Glutamatergic neuron (in vitro differentiated cells): Measurements from ENCODE around the gene NANOS2. TPM values are rescaled to one million over a fixed set of nuclear protein-coding genes. Genes with fewer than 3 reads are reported as not detected.
A peak's percentile ranks its signal among the peaks of the same experiment; 100 is the strongest.

Source experiments
- DNase-seq: peaks from one replicate; pipeline ENCODE4 v3.0.0; 2022
- H3K27ac Mint-ChIP-seq: one replicate; pipeline ENCODE4 v1.8.0; 2020; ENCODE audit warnings: mild to moderate bottlenecking, mixed read lengths, inconsistent platforms; ENCODE audit not compliant: unreplicated experiment
- H3K27me3 Mint-ChIP-seq: one replicate; pipeline ENCODE4 v1.8.0; 2020; ENCODE audit warnings: mild to moderate bottlenecking, moderate library complexity, mixed read lengths, inconsistent platforms; ENCODE audit not compliant: unreplicated experiment
- H3K36me3 Mint-ChIP-seq: one replicate; pipeline ENCODE4 v1.8.0; 2020; ENCODE audit warnings: mild to moderate bottlenecking, mixed read lengths, inconsistent platforms; ENCODE audit not compliant: unreplicated experiment
- H3K4me1 Mint-ChIP-seq: one replicate; pipeline ENCODE4 v1.8.0; 2020; ENCODE audit warnings: mild to moderate bottlenecking, low read depth, mixed read lengths, inconsistent platforms; ENCODE audit not compliant: unreplicated experiment
- H3K4me3 Mint-ChIP-seq: one replicate; pipeline ENCODE4 v1.8.0; 2020; ENCODE audit warnings: mild to moderate bottlenecking, mixed read lengths, inconsistent platforms; ENCODE audit not compliant: unreplicated experiment
- H3K9me3 Mint-ChIP-seq: one replicate; pipeline ENCODE4 v1.8.0; 2020; ENCODE audit warnings: mild to moderate bottlenecking, moderate library complexity, mixed read lengths, inconsistent platforms; ENCODE audit not compliant: unreplicated experiment
- CTCF ChIP-seq: fragments of 200-600 bp; sonication (generic); IDR thresholded peaks from one replicate; pipeline ENCODE4 v1.5.0; 2021; ENCODE audit not compliant: partially characterized antibody, unreplicated experiment
- total RNA-seq: library from RNA; stranded (reverse); fragmentation: NEBNext Ultra II Directional; extraction: Animal tissue kit (Norgen Biotek cat#: 25700); gene quantifications from one replicate; pipeline ENCODE4 v1.2.1, GENCODE V29; 2021; ENCODE audit not compliant: unreplicated experiment

NANOS2 gene
- total RNA-seq, 1 donor from 2014 or later: not detected

DNA sequence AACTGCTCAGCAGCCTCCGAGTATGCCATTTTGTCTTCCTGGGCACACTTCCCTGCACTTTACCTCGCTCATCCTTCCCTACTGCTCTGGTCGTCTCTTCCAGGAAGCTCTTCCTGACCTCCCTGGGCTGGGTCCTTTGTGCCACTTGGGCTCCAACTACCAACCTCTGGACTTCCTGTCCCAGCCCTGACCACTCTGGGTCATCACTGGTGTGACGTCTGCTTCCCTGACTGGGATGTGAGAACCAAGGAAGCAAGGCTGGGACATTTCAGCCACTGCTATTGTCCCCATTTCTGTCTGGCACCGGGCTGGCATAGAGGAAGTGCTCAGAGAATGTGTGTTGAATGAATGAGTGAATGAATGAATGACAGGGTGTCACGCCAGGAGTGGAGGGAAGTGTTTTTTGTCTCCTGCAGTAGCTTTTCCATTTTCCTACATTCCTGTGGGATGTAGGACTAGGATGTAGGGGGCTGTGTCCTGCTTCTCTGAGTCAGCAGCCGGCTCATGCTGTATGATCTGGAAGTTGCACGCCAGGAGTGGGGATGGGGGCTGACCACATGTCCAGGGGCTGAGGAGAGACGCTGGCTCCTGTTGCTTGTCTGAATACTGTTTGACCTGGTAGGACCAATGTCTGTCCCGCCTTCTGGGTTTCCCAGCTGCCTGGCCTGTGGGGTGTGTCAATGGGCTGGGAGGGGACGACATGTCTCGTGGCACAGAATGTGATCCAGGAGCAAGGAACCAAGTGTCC lies 44.4 kb upstream of the NANOS2 start:
- no peak for DNase-seq
- Mint-ChIP-seq H3K4me1 (peaks cover 53% of the 10 kb centered on the region), H3K9me3 (peaks cover 19% of the 10 kb centered on the region), H3K36me3 (peaks cover 22% of the 10 kb centered on the region), H3K27ac (peak overlapping the region; percentile 98), H3K27me3 (peaks cover 37% of the 10 kb centered on the region), H3K4me3 (peak overlapping the region; percentile 23)
- TF ChIP-seq CTCF: no peak

GRCh38 chr19:45958320-45958719 lies 43.7 kb upstream of the NANOS2 start:
- H3K27me3 Mint-ChIP-seq: peaks cover 33% of the 10 kb centered on the region

GRCh38 chr19:45955905-45956608 lies 41.5 kb upstream of the NANOS2 start:
- Mint-ChIP-seq H3K27ac (peak overlapping the region; percentile 98), H3K36me3 (peaks cover 10% of the 10 kb centered on the region), H3K4me1 (peaks cover 58% of the 10 kb centered on the region), H3K27me3 (peaks cover 27% of the 10 kb centered on the region), H3K9me3 (peaks cover 24% of the 10 kb centered on the region), H3K4me3 (no peak overlapping the region)
- DNase-seq: peak; percentile 29
- TF ChIP-seq CTCF: no peak

More at GRCh38 chr19:45958320-45958719, 43.7 kb upstream of the NANOS2 start:
- DNase-seq: no peak
- peak overlapping the region; percentile 76 for H3K4me3 Mint-ChIP-seq
- H3K9me3 Mint-ChIP-seq: peaks cover 23% of the 10 kb centered on the region
- TF ChIP-seq CTCF: no peak
- peak overlapping the region; percentile 89 for H3K27ac Mint-ChIP-seq
- peaks cover 57% of the 10 kb centered on the region for H3K4me1 Mint-ChIP-seq
- H3K36me3 Mint-ChIP-seq: peaks cover 22% of the 10 kb centered on the region

- peak overlapping the region; percentile 87 for H3K4me3 Mint-ChIP-seq
- H3K27me3 Mint-ChIP-seq: peaks cover 14% of the 10 kb centered on the region
- DNase-seq: peak; percentile 97
- peaks cover 16% of the 10 kb centered on the region for H3K9me3 Mint-ChIP-seq
- no peak for TF ChIP-seq CTCF
- H3K4me1 Mint-ChIP-seq: peaks cover 43% of the 10 kb centered on the region
- H3K36me3 Mint-ChIP-seq: peaks cover 10% of the 10 kb centered on the region
- peak overlapping the region; percentile 98 for H3K27ac Mint-ChIP-seq
Observed at GRCh38 chr19:45954156-45954555, 39.6 kb upstream of the NANOS2 start.

DNA sequence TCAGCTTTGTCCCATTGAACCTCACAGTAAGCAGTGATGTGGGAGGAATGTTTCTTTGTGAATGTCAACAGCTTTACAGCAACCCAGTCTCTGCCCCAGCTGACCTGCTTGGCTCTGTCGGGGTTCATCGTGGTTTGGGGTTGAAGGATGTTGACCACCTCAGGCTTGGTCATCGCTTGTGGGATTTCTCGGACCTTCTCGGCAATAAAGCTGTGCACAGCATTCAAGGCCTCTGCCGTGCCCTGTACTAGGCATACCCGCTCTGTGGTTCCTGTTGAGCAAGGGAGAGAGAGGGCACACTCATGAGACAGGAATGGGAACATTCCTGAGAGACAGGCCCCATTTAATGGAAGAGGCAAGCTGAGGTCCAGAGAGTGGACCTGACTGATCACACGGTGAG lies 39.1 kb upstream of the NANOS2 start:
- peak overlapping the region; percentile 98 for H3K27ac Mint-ChIP-seq
- H3K36me3 Mint-ChIP-seq: peaks cover 7% of the 10 kb centered on the region
- H3K9me3 Mint-ChIP-seq: peaks cover 16% of the 10 kb centered on the region
- peak overlapping the region; percentile 87 for H3K4me3 Mint-ChIP-seq
- no peak for DNase-seq
- TF ChIP-seq CTCF: no peak
- peaks cover 38% of the 10 kb centered on the region for H3K4me1 Mint-ChIP-seq
- peaks cover 12% of the 10 kb centered on the region for H3K27me3 Mint-ChIP-seq
